HG02642 (cell line): Measurements from ENCODE around the gene YOD1.

Experiments
- ATAC-seq: cut with Tn5 transposase; IDR thresholded peaks from one replicate; pipeline ENCODE4 v1.9.1; 2021; ENCODE audit warnings: mild to moderate bottlenecking; ENCODE audit not compliant: unreplicated experiment, poor library complexity

YOD1 gene

DNA sequence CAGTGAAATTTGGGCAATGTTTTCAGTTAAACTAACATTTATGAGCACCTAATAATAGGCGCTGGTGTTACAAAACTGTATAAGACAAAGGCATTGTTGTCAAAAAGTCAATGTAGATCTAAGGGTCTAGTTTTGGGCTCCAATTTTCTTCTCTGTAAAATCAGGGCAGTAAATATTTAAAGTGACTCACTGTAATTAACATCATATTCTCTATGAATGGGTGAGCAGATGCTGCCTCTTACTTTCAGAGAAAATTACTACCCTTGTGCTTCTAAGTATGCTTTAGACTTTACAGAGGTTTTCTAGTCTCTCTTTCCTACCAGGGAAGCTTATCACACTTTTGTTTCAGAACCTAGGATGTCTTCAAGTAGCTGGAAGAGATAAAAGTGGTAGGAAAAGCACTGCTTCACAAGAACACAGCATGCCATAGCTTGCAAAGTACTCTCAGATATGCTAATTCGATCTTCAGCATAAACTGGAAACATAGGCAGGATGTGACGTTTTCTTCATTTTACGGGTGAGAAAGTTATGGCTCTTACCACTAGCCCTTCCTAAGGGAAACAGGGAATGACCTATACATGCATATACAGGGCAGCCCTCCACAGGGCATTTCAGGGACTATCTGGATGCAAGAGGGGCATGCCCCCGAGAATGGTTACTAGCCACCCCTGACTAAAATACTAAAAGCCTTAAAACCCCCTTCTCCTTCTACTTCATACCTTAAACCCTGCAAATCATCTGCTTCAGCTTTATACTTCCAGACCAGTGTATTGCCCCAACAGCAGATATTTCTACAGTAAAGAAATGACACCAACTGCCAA lies 21.1 kb downstream of the YOD1 start:
- ATAC-seq = no peak

DNA sequence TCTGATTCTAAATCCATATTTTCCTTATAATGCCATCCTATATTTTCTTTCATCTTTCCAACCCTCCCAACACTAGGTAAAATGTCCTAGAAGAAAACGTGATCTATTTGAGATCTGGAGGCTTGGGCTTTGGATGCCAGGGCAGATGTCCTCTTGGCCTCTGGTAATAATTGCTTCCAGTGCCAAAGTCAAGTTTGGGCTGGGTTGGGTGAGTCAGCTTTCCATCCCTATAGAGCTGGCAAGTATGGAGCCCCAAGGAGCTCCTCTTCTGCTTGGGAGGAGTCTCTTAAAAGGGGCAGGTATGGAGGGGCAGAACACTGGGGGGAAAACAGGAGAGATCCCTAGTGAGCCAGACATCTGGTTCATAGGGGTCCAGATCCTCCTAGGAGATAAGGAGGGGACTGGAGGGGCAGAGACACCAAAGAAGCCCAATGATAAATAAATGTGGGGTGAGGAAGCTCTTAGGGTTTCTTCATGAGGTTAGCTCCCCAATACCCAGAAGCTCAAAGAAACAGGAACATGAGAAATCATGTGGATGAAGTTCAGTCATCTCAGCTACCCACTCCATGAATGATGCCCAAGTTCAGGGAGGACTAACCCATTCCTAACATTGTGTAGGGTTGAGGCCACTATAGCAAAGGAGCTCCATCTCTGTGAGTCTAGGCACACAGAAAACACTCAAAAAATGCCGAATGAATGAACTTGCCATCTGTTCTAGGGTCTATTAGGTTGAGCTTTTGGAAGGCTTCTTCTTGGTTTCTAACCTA lies 21.9 kb downstream of the YOD1 start:
- ATAC-seq = no peak

DNA sequence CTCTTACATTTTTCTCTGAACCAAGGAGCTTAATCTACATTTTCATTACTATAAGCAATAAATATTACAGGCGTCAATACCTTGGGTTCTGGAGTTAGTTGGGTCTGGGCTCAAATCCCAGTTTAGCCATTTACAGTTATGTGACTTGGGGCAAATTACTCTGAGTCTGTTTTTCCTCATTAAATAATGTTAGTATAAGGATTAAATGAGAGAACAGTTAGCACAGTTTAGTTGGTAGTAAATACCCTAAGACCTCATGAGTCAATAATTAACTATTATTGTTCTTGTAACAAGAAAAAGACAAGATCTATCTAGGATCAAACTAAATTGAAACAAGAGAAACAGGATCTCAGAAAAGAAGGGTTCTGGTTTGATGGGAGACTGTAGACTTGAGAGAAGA lies 23.1 kb downstream of the YOD1 start:
- no peak for ATAC-seq

DNA sequence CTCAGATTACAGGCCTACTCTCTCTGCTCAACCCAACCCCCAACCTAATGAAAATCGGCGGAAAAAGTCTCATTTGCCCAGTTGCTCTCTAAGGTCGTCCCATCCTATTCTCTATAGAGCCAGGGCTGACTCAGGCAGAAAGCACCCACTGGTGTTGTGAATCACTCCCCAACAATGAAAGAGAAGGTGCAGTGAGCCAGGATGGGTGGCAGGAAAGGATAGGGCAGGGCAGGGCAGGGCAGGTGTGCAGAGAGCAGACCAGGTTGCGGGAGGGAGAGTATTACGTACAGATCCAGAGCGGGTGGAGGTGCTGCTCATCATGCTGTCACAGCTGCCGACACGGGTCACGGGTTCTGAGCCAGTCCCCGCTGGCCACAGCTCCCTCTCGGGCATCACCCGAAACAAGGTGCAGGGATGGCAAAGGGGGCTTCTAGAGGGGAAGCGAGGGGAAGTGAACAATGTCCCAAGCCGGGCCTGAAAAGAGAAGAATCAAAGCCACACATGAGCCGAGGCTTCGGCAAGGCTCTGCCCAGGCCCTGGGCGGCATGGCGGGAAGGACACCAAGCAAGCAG lies 23.7 kb downstream of the YOD1 start:
- ATAC-seq = no peak

DNA sequence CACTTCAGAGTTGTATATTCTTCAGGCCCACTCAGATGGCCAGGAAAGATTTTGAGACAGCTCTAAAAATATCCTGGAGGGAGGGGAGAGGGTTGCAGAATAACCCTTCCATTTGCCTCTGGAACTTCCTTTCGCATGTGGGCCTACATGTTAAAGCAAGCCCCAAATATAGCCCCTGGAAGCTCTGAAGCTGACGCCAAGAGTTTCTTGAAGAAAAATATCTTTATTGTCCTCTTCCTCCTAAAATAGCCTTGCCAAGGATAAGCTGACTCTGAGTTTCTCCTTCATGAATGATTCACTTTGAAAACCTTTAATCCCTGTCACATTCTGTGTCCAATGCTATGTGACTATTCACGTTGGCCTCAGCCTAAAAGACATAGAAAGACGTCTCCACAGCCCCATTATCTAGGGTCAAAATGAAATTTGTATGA lies 24.9 kb downstream of the YOD1 start:
- no peak for ATAC-seq

DNA sequence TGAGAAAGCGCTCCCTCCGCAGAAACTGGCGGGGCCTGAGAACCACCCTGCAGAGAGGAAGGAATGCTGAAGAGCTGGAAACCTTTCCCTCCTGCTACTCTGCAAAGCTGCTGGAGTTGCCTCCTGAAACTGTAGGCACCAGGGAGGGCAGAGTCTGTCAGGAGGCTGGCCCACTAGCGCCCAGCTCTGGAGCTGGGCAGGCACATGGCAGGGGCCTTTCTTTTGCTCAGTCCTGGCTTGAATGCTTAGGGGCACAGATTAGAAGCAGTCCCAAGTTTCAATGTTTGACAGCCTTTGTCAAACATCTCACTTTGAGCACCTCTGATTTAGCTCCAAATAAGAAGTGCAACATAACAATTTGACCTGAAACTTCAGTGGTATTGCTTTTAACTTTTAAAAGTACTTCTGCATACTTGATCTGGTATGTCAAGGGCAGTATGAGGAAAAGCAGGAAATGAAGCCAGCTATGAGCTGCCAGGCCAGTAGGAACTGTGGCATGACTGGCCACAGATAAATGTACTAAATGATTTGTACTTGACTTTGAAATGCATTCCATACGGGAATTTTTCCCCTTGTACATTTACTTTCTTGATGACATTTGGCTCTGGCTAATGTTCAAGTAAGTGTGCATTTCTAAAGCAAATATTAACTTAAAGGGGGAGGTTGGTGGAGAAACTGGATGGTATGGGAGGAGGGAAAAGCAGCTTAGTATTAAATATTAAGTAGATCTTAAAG lies 25.7 kb downstream of the YOD1 start:
- no peak for ATAC-seq

DNA sequence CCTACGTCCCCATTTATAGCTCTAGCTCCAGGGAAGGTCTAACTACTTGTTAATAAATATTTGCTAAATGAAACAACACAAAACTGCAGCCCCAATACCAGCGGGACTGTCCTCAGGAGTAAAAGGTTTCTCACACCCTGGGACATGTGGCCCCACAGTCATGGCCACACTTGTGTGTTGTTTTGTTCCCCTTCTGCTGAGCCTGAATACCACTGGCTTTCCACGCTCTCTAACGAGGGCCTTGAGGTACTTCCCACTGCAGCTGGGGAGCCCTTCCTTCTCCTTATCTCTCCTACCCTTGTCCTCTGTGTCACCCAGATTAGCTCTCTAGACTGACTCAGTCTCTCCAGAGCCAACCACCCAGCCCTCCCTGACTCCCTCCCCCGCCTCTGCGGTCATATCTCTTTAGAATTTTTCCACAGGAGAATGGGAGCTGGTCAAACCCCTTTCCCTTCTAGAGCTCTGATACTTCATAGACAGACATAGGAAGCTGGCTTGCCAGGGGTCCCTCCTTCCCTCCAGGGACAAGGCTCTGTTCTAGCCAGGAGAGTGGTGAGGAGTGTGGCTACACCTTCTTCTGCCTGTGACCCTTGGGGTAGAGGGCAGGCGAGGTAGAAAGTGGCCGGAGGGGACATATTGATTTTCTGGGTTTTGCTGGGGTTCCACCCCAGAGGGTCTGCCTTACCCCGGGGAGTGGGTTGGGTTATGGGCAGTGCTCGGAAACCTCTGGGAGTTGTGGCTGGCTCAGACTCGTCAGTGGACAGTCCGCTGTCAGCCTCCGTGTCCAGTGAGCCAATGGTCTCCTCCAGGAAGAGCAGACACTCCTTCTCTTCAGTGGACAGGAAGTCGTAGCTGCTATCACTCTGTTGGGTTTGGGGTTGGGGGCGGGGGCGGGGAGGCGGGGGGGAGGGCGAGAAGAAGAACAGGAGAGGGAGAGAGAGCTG lies 26.5 kb downstream of the YOD1 start:
- no peak for ATAC-seq

DNA sequence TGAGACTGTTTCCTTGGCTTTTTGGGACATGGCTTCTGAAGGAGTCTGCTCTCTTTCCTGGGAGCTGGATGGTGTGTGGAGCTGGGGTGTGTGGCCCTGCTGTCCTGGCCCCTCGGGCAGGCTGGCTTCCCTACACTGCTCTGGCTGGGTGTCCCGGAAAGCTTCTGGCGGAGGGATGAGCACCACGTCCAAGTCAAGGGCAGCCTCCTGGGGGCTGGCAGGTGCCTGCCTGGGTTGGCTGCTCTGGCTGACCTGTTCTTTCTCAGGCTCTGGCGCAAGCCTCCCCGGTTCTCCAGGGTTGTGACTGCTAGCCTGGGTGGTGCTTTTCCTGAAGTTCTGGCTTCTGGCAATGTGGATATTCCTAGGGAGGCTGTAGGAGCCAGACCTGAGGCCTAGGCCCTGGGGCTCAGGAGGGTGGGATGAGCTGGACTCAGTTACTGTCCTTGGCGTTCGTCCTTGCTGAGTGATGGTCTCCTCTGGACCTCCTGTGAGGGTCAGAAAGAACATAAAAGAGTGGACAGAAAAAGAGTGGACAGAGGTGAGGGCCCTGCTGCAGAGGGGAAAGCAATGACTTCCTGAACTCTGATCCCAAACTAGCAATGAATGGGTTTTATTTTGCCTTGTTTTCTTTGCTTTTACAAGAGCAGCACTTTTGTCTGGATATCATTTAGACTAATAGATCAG lies 27.9 kb downstream of the YOD1 start:
- no peak for ATAC-seq

DNA sequence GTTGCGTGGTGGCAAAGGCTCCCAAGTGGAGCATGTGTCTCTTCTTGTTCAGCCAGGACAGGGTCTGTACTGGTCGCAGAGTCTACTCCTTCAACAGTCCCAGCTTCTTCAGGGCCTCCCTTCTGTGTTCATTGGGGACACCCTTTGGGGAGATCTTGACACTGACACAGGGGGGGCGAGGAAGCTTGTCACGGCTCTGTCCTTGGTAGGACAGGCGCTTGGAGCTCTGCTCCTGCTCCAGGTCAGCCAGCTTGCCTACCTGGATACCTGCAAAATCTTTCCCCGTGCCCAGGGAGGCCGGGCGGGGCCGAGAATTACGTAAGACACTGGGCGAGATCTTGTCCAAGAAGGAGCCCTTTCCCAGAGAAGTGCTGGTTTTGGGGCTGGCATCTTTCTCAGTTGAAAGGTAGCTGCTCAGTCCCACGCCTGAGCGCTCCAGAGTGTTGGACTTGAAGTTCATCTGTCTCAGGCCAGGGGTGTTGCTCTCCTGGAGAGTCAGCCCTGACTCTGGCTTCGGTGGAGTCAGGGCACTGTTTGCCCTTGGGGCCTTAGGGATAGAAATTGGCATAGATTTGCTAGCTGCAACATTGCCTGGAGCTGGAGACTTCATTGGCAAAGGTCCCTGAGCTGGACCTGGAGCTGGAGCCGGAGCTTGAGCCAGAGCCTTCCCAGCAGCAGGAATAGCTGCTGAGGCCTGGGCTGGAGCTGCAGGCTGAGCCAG lies 29.0 kb downstream of the YOD1 start:
- ATAC-seq = no peak

DNA sequence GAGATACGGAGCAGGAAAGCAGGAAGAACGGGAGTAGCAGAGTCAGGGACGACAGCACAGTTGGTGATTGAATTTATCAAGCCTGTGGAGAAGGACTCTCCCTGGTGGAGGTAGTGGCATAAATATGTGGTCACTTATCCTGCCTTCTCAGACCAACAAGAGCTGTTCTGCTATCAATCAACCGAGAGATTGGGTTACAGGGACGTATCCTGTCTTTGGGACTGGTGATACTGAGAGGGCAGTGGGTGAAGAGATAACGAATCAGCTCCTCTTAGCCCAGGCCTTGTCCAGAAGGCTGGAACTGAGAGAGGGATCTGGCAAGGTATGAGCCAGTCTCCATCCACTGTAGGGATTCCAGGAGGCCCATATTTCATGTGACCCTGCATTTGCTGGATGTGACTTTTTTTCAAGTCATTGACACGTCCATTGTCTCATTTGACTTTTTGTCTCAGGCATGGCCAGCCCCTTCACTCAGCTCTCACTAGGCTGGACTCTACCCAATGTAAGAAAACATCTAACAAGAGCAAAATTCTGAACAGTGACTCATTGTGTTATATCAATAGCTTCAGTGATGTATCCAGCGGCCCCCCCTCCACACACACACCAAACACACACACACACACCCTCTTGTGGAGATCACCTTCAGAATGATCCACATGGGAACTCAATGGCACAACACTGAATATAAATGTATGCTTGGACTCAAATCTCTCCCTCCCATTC lies 29.7 kb downstream of the YOD1 start:
- no peak for ATAC-seq

DNA sequence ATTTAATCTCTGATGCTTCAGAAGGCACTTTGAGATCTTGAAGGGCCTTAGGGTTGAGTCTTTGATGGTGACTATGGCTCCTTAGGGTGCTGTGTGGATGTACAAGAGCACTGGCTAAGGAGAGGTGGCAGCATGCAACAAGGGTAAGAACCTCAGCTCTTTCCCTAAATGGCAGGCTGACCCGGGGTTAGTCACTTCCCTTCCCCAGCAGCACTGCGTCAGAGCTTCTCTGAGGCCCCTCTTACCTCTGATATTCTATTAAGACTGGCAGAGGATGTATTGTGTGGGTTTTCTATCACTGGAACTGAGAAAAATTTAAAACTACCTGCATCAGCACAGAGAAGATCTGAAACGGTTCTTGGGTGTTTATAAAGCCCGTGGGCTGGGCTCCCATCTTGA lies 30.3 kb downstream of the YOD1 start:
- no peak for ATAC-seq

DNA sequence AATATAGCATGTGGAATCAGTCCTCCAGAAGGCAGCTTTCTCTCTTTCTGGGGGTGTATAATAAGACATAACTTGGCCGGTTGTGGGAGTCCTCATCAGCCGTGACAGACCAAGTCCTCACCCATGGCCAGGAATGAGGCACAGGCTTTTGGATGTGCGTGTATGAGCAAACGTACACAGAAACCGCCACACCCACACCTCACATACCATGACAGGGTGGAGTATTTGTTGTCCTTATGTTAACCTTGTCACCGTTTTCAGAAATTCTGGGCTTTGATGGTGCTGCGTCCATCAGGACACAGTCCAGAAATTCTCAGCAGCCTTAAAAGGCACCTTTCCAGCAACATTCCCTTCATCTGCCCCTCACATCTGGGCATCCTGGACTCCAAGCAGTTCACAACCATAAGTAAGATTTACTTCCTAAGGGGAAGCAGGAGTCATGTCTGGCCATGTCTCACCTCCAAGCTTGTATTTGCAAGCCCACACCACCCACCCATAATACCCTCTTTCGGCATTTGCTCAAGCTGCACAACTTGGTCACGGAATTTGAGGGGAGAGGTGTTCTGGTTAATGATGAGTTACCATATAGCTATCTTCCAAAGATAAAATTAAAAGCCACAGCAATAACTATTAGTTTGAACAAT lies 30.8 kb downstream of the YOD1 start:
- ATAC-seq = no peak

DNA sequence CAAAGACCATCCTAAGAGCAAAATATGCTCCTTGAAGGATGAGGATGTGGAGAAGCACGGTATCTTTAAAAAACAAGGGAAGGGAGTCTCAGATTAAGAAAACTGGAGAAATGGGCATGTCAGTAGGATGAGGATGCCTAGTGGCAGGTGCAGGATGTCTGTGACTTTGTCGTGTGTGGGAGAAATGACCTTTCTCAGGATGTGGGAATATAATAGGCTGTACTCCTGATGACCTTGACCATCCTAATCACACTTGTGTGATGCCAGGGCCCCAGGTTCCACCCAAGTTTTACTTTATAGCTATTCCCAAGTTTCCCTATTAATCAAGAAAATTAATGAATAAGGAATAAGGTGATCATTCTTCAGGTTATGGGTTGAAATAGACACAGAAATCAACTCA lies 31.3 kb downstream of the YOD1 start:
- no peak for ATAC-seq

DNA sequence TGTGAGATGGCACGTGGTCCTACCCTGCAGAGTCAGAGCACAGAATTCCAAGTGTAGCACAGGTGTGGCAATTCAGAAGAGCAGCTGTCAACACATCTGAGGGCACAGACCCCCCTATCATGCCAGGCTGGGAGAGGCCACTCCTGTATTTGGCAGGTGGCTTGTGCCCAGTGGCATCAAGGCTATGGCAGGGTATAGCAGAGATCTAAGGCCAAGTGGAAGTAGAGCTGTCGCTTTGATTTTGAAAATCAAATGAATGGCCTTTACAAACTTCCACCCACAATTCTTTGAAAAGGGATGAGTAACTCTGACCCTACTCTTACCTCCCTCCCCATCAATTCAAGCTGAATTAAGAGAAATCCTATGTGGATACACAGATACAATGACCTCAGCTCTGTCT lies 31.8 kb downstream of the YOD1 start:
- ATAC-seq = no peak

DNA sequence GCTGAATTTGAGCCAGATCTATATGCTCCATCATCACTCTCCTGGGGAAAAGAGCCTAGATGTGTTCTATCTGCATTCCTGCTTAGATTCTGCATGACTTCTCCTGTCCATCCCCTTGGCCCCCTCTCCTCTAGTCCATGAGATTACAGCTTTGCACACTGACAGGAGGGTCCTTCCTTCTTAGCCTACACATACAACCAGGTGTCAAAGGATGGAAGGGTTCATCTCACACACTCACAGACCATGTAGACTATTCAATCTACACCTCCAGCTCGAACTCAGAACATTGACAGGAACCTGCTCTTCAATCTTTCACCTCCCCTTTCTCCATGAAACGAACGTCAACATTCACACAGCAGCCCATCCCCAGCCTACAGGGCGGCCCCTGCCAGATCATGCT lies 32.3 kb downstream of the YOD1 start:
- ATAC-seq = no peak

DNA sequence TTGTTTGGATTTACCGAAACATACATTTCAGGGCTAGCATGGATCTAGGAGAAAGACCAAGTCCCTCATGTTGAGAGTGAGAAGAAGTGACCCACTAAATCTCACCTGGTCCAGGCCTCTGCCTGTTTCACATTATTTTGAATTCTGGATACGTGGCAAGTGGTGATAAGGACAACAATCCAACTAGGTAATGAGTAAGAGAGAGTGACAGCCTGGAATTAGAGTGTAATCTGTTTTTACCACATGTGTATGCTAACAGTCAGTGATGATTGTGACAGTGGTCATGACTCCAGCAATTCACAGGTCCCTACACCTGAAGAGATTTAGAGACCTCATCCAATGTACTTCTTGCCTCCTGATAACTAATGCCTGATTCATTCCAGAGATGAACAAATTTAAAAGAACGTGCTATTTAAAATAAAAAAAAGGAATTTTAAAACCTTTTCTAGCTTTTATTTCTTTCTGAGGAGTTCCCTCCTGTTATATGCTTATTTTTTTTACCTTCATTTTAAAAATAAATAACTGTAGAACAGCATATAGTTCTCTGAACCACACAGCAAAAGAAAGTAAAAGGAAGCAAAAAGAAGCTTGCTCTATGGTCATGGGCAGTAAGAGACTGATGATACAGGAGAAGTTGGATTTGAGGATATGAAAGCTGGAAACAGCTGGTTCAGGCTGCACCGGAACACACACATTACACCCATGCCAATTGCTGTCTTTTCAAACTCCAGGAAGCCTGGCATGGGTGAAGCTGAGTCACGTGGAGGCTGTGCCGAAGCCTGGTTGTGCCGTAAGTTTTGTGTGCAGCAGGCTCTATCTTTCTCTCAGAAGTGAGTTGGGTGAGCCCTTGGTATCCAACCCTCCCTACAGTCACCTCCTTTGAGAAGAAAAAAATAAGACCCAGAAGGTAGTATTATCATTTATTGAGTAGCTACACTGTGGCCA lies 33.1 kb downstream of the YOD1 start:
- no peak for ATAC-seq
